Ovary (tissue), 3 donors: ENCODE measurements around the gene ALOXE3.

ENCODE experiments used
- CTCF ChIP-seq, 3 donors: fragments of 450-650 bp in 2 of 3; fragments of 200-600 bp in 1 of 3; IDR thresholded peaks; one replicate each; pipeline versions ENCODE4 v1.5.1 to v1.8.0; 2016 to 2022; ENCODE audit warnings: antibody characterized with exemption in 3 of 3, mild to moderate bottlenecking in 1 of 3
- POLR2A ChIP-seq: fragments of 450-650 bp; IDR thresholded peaks from one replicate; pipeline ENCODE4 v1.6.1; 2017; ENCODE audit warnings: antibody characterized with exemption, mild to moderate bottlenecking, moderate library complexity
- donor health status: DM: no; HTN: no; CAD: no.

GRCh38 chr17:8100111-8100510 is 18.2 kb downstream of the ALOXE3 start:
- TF ChIP-seq POLR2A (no peak), CTCF (IDR thresholded peaks at IDR 0.05) (no peak)
